HepG2 (cell line): Measurements from ENCODE around the gene EMC9. TPM values are rescaled to one million over a fixed set of nuclear protein-coding genes. Genes with fewer than 3 reads are reported as not detected.

Experiments
- FOSL2 ChIP-seq: sonication (generic); formaldehyde crosslinking; IDR thresholded peaks from 2 replicates; pipeline ENCODE4 v1.4.0; 2020; ENCODE audit warnings: missing genetic modification reagents
- HDAC2 ChIP-seq: sonication (generic); formaldehyde crosslinking; IDR thresholded peaks from 2 replicates; pipeline ENCODE4 v1.4.0; 2020; ENCODE audit warnings: missing genetic modification reagents
- KLF9 ChIP-seq: IDR thresholded peaks from 2 replicates; pipeline ENCODE4 v1.6.1; 2016; ENCODE audit warnings: low read depth
- MXI1 ChIP-seq: IDR thresholded peaks from 3 replicates; pipeline ENCODE4 v1.6.1; 2012; ENCODE audit warnings: low read depth, low read length, inconsistent platforms, borderline replicate concordance
- NFE2 ChIP-seq: sonication (generic); formaldehyde crosslinking; IDR thresholded peaks from 2 replicates; pipeline ENCODE4 v1.4.0; 2020; ENCODE audit warnings: missing genetic modification reagents
- POLR2AphosphoS5 ChIP-seq: IDR thresholded peaks from 2 replicates; pipeline ENCODE4 v1.6.1; 2012; ENCODE audit warnings: low read depth, low read length
- RFX5 ChIP-seq: IDR thresholded peaks from 2 replicates; pipeline ENCODE4 v1.6.1; 2011; ENCODE audit warnings: low read depth, low read length, improper control_type of control experiment
- RFXANK ChIP-seq: IDR thresholded peaks from 2 replicates; pipeline ENCODE4 v1.6.1; 2016
- SMYD3 ChIP-seq: sonication (generic); formaldehyde crosslinking; IDR thresholded peaks from 2 replicates; pipeline ENCODE4 v1.8.1; 2023; ENCODE audit warnings: mild to moderate bottlenecking, missing genetic modification reagents
- TAF15 ChIP-seq: fragments of 200-400 bp; formaldehyde crosslinking; IDR thresholded peaks from one replicate; pipeline ENCODE4 v1.6.1; 2018; ENCODE audit warnings: mild to moderate bottlenecking, low read depth, low read length; ENCODE audit not compliant: poor library complexity, severe bottlenecking
- TBP ChIP-seq: sonication (generic); formaldehyde crosslinking; IDR thresholded peaks from 2 replicates; pipeline ENCODE4 v1.5.0; 2020; ENCODE audit warnings: missing genetic modification reagents
- ZFP37 ChIP-seq: sonication (generic); formaldehyde crosslinking; IDR thresholded peaks from 2 replicates; pipeline ENCODE4 v1.4.0; 2020; ENCODE audit warnings: missing genetic modification reagents, borderline replicate concordance
- ZNF232 ChIP-seq: sonication (generic); formaldehyde crosslinking; IDR thresholded peaks from 2 replicates; pipeline ENCODE4 v1.4.0; 2020; ENCODE audit warnings: missing genetic modification reagents, borderline replicate concordance
- ZNF441 ChIP-seq: sonication (generic); formaldehyde crosslinking; IDR thresholded peaks from 2 replicates; pipeline ENCODE4 v1.7.0; 2021; ENCODE audit warnings: missing genetic modification reagents, borderline replicate concordance
- ZNF629 ChIP-seq: sonication (generic); formaldehyde crosslinking; conservative IDR thresholded peaks from 2 replicates; pipeline ENCODE4 v1.5.0; 2020; ENCODE audit warnings: missing genetic modification reagents
- ZNF674 ChIP-seq: sonication (generic); formaldehyde crosslinking; IDR thresholded peaks from 2 replicates; pipeline ENCODE4 v1.5.0; 2020; ENCODE audit warnings: low read depth, mild to moderate bottlenecking, missing genetic modification reagents
- ZNF678 ChIP-seq: sonication (generic); formaldehyde crosslinking; IDR thresholded peaks from 2 replicates; pipeline ENCODE4 v1.4.0; 2020; ENCODE audit warnings: mild to moderate bottlenecking, missing genetic modification reagents
- polyA plus RNA-seq, 8 experiments: library from polyadenylated mRNA; depleted of rRNA in 3 of 8; stranded (reverse) in 7 of 8; unstranded in 1 of 8; fragments of >200 nt; fragmentation: Illumina TruSeq in 4 of 8; extraction: Trizol in 4 of 8; gene quantifications; 2 replicates each; pipeline versions ENCODE4 v1.2.1 to v1.2.3, GENCODE V29; 2011 to 2016; ENCODE audit warnings: low read depth in 4 of 8, missing spikeins in 1 of 8, mixed read lengths in 1 of 8; ENCODE audit not compliant: insufficient read depth in 1 of 8
- total RNA-seq, 5 experiments: library from RNA; depleted of rRNA; stranded (reverse); fragments of >200 nt; fragmentation: Illumina TruSeq; extraction: Trizol; gene quantifications; 2 replicates each; pipeline ENCODE4 v1.2.3, GENCODE V29; 2016; ENCODE audit warnings: low read depth in 1 of 5
- TF ChIP-seq, protein P1 (sequence below): sonication (generic); formaldehyde crosslinking; IDR thresholded peaks from 2 replicates; pipeline ENCODE4 v1.8.0; 2022; ENCODE audit warnings: missing genetic modification reagents, mild to moderate bottlenecking, borderline replicate concordance
- TF ChIP-seq, protein P2 (sequence below): sonication (generic); formaldehyde crosslinking; IDR thresholded peaks from 2 replicates; pipeline ENCODE4 v1.8.0; 2022; ENCODE audit warnings: low read depth, missing genetic modification reagents
- TF ChIP-seq, protein P3 (sequence below): sonication (generic); formaldehyde crosslinking; IDR thresholded peaks from 2 replicates; pipeline ENCODE4 v1.8.0; 2022; ENCODE audit warnings: mild to moderate bottlenecking, missing genetic modification reagents, moderate library complexity
- TF ChIP-seq, protein P4 (sequence below): sonication (generic); IDR thresholded peaks from 2 replicates; pipeline ENCODE4 v1.6.1; 2016; ENCODE audit warnings: low read depth, borderline replicate concordance
- TF ChIP-seq, protein P5 (sequence below): sonication (generic); formaldehyde crosslinking; IDR thresholded peaks from 2 replicates; pipeline ENCODE4 v1.8.0; 2022; ENCODE audit warnings: mild to moderate bottlenecking, missing genetic modification reagents
- TF ChIP-seq, protein P6 (sequence below): sonication (generic); formaldehyde crosslinking; IDR thresholded peaks from 2 replicates; pipeline ENCODE4 v1.4.0; 2020; ENCODE audit warnings: mild to moderate bottlenecking, missing genetic modification reagents, borderline replicate concordance

Gene EMC9
- total and polyA plus RNA-seq, 2 of the 13 experiments (the other 11 are each of a cell fraction or from before 2014, with no cell fraction given) = 60.5 to 78.7 TPM

DNA sequence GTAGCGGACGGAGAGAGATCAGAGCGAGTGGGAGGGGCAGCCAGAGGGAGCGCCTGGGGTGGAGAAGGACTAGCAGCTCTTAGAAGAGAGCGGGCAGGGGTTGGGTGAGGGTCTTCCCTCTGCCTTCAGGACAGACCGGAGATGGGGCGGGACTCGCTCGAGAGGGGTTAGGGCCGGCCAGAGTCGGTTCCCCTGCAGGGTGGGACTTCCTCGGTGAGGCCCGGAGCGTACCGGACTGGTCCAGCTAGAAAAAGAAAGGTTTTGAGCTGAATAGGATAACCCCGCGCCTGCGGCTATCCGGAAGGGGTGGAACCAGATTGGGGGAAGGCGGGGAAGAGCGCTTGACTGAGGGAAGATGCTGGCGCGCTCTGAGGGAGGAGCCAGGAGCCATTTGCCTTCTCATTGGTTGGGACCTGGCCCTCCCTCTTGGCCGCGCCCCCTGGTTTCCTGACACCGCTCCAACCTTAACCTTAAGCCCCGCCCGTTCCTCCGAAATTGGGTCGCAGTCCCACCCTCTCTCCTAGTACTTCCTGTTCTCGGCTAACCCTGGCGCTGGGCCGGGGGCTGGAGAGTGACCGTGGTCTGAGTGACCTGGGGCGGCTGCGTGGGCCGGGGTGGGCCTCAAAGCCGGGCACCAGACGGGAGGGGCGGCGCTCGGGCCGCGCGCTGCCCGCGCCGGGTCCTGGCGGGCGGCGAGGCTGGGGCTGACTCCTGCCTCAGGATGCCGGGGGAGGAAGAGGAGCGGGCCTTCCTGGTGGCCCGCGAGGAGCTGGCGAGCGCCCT is 5.8 kb upstream of the EMC9 start, which contains the start of gene RNF31 (continued):
- 0 out of 2 replicates have a peak, but pooled peaks have one; percentile 11 for TF ChIP-seq ZFP37 (CRISPR knock-in tag)
- TF ChIP-seq ZNF674 (CRISPR knock-in tag) = no peak; the same call in 1 of the 2 replicates
- TF ChIP-seq ZNF441 (CRISPR knock-in tag) = peak; percentile 70
- TF ChIP-seq TAF15 = peak; percentile 37
- TF ChIP-seq TBP = no peak; the same call in 1 of the 2 replicates
- TF ChIP-seq, protein P1, sequence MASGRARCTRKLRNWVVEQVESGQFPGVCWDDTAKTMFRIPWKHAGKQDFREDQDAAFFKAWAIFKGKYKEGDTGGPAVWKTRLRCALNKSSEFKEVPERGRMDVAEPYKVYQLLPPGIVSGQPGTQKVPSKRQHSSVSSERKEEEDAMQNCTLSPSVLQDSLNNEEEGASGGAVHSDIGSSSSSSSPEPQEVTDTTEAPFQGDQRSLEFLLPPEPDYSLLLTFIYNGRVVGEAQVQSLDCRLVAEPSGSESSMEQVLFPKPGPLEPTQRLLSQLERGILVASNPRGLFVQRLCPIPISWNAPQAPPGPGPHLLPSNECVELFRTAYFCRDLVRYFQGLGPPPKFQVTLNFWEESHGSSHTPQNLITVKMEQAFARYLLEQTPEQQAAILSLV = peak; percentile 77; the same call in 1 of the 2 replicates
- TF ChIP-seq, protein P2, sequence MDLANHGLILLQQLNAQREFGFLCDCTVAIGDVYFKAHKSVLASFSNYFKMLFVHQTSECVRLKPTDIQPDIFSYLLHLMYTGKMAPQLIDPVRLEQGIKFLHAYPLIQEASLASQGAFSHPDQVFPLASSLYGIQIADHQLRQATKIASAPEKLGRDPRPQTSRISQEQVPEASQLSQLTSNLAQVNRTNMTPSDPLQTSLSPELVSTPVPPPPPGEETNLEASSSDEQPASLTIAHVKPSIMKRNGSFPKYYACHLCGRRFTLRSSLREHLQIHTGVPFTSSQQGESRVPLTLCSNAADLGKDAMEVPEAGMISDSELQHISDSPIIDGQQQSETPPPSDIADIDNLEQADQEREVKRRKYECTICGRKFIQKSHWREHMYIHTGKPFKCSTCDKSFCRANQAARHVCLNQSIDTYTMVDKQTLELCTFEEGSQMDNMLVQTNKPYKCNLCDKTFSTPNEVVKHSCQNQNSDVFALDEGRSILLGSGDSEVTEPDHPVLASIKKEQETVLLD (CRISPR knock-in tag) = no peak
- TF ChIP-seq, protein P3, sequence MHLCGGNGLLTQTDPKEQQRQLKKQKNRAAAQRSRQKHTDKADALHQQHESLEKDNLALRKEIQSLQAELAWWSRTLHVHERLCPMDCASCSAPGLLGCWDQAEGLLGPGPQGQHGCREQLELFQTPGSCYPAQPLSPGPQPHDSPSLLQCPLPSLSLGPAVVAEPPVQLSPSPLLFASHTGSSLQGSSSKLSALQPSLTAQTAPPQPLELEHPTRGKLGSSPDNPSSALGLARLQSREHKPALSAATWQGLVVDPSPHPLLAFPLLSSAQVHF (CRISPR knock-in tag) = no peak
- TF ChIP-seq NFE2 = no peak
- peak; percentile 26; the same call in 1 of the 2 replicates for TF ChIP-seq RFX5
- no peak for TF ChIP-seq KLF9 (CRISPR knock-in tag)
- peak; percentile 49 for TF ChIP-seq ZNF232 (CRISPR knock-in tag)
- TF ChIP-seq HDAC2 (CRISPR knock-in tag) = no peak; the same call in 1 of the 2 replicates
- 0 out of 2 replicates have a peak, but pooled peaks have one; percentile 26 for TF ChIP-seq ZNF629 (CRISPR knock-in tag)
- TF ChIP-seq, protein P4, sequence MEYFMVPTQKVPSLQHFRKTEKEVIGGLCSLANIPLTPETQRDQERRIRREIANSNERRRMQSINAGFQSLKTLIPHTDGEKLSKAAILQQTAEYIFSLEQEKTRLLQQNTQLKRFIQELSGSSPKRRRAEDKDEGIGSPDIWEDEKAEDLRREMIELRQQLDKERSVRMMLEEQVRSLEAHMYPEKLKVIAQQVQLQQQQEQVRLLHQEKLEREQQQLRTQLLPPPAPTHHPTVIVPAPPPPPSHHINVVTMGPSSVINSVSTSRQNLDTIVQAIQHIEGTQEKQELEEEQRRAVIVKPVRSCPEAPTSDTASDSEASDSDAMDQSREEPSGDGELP = no peak; the same call in 1 of the 2 replicates
- no peak for TF ChIP-seq RFXANK
- peak; percentile 8; the same call in 1 of the 2 replicates for TF ChIP-seq FOSL2 (CRISPR knock-in tag)
- peak; percentile 80; the same call in 2 of the 3 replicates for TF ChIP-seq MXI1
- TF ChIP-seq, protein P5, sequence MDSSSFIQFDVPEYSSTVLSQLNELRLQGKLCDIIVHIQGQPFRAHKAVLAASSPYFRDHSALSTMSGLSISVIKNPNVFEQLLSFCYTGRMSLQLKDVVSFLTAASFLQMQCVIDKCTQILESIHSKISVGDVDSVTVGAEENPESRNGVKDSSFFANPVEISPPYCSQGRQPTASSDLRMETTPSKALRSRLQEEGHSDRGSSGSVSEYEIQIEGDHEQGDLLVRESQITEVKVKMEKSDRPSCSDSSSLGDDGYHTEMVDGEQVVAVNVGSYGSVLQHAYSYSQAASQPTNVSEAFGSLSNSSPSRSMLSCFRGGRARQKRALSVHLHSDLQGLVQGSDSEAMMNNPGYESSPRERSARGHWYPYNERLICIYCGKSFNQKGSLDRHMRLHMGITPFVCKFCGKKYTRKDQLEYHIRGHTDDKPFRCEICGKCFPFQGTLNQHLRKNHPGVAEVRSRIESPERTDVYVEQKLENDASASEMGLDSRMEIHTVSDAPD (CRISPR knock-in tag) = no peak
- TF ChIP-seq, protein P6, sequence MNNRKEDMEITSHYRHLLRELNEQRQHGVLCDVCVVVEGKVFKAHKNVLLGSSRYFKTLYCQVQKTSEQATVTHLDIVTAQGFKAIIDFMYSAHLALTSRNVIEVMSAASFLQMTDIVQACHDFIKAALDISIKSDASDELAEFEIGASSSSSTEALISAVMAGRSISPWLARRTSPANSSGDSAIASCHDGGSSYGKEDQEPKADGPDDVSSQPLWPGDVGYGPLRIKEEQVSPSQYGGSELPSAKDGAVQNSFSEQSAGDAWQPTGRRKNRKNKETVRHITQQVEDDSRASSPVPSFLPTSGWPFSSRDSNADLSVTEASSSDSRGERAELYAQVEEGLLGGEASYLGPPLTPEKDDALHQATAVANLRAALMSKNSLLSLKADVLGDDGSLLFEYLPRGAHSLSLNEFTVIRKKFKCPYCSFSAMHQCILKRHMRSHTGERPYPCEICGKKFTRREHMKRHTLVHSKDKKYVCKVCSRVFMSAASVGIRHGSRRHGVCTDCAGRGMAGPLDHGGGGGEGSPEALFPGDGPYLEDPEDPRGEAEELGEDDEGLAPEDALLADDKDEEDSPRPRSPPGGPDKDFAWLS (CRISPR knock-in tag) = 0 out of 2 replicates have a peak, but pooled peaks have one; percentile 4
- TF ChIP-seq ZNF678 (CRISPR knock-in tag) = no peak
- TF ChIP-seq SMYD3 (CRISPR knock-in tag) = peak; percentile 19; the same call in 1 of the 2 replicates
- TF ChIP-seq POLR2AphosphoS5 = peak; percentile 78
